Omental fat pad (tissue), 4 donors: ENCODE measurements around the gene PSME1. TPM values are rescaled to one million over a fixed set of nuclear protein-coding genes. Genes with fewer than 3 reads are reported as not detected.

ENCODE experiments used
- ATAC-seq: fragments of 150-250 bp; one replicate; pipeline ENCODE4 v1.9.1; 2016; ENCODE audit warnings: mild to moderate bottlenecking, moderate library complexity; ENCODE audit not compliant: low FRiP score
- DNase-seq: peaks from one replicate; pipeline ENCODE4 v3.0.0-alpha.2; 2019; ENCODE audit warnings: low spot score
- total RNA-seq, 4 donors: library from RNA; depleted of rRNA; stranded (reverse); fragments of >200 nt; gene quantifications; one replicate each; pipeline ENCODE4 v1.1.0, GENCODE V29; 2016
- TF ChIP-seq, protein P1 (sequence below), 3 donors: fragments of 450-650 bp; IDR thresholded peaks; one replicate each; pipeline ENCODE4 v1.5.1; 2016 to 2017; ENCODE audit warnings: antibody characterized with exemption in 3 of 3, mild to moderate bottlenecking in 3 of 3, moderate library complexity in 2 of 3

Gene PSME1
- total RNA-seq, 4 donors from 2014 or later, result 89.1 to 158 (median 96.8) TPM

DNA sequence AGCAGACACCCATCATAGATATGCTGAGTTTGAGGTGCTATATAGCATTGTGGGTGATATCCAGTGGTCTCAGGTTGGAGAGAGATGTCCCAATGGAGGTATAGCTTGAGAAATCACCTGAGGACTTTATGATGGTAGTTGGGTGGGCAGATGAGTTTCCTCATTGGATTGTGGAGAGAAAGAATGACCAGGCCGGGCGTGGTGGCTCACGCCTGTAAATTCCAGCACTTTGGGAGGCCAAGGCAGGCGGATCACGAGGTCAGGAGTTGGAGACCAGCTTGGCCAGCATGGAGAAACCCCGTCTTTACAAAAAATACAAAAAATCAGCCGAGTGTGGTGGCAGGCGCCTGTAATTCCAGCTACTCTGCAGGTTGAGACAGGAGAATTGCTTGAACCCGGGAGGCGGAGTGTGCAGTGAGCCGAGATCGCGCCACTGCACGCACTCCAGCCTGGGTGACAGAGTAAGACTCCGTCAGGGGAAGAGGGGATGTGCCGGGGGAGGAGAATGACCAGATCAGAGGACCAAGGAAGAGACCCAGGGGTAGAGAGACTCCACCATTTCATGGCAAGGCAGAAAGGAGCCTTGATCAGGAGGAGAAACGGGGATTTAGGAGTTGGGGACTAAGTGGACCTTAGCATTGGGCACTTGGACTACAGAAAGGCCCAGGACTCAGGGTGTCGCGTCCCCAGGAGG, 42.6 kb upstream of the PSME1 start:
- ATAC-seq (no peak), DNase-seq (no peak)
- TF ChIP-seq, protein P1, sequence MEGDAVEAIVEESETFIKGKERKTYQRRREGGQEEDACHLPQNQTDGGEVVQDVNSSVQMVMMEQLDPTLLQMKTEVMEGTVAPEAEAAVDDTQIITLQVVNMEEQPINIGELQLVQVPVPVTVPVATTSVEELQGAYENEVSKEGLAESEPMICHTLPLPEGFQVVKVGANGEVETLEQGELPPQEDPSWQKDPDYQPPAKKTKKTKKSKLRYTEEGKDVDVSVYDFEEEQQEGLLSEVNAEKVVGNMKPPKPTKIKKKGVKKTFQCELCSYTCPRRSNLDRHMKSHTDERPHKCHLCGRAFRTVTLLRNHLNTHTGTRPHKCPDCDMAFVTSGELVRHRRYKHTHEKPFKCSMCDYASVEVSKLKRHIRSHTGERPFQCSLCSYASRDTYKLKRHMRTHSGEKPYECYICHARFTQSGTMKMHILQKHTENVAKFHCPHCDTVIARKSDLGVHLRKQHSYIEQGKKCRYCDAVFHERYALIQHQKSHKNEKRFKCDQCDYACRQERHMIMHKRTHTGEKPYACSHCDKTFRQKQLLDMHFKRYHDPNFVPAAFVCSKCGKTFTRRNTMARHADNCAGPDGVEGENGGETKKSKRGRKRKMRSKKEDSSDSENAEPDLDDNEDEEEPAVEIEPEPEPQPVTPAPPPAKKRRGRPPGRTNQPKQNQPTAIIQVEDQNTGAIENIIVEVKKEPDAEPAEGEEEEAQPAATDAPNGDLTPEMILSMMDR (IDR thresholded peaks at IDR 0.05), result no peak

DNA sequence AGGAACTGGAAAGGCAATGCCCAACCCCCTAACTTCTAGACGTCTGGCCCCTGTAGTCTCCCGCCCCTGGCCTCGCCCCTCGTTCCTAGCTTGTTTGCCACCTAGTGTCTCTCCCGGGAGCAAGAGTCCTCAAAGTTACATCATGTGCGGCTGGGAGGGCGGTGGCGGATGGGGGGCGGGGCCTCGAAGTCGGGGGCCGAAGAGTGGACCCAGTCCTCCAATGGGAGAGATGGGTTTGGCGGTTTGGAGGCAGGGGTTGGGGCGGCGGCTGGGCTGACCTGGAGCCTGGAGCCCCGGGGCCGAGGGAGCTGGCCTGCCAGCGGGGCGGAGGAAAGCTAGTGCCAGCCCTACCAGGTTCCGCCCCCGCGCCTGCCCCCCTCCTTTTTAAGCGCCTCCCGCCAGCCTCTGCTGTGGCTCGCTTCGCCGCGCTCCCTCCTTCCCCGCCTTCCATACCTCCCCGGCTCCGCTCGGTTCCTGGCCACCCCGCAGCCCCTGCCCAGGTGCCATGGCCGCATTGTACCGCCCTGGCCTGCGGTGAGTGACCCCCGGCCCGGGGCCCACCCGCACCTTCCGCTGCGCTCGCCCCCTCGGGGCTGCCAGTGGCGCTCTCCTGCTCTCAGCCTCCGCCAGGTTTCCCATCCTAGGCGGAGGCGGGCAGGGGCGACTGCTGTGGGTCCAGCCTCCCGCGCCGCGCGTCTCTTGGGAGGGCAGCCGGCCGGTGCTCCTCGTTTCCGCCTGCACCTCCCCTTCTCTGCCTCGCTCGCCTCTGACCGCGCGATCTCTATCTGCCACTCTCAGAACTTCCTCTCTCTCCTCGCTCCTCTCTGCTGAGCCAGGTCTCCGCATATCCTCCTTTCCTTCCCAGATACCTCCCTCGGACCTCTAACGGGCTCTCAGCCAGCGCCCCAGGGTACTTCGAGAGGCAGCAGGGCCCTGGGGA, 41.8 kb upstream of the PSME1 start, which contains the start of gene PCK2:
PCK2 (plus strand) TSS at position 411 of the 940 bp plus-strand sequence; CDS start at position 506, 95 bp downstream.
- ATAC-seq (peak; percentile 92), DNase-seq (peak; percentile 68)
- TF ChIP-seq, protein P1 (IDR thresholded peaks at IDR 0.05), result no peak

DNA sequence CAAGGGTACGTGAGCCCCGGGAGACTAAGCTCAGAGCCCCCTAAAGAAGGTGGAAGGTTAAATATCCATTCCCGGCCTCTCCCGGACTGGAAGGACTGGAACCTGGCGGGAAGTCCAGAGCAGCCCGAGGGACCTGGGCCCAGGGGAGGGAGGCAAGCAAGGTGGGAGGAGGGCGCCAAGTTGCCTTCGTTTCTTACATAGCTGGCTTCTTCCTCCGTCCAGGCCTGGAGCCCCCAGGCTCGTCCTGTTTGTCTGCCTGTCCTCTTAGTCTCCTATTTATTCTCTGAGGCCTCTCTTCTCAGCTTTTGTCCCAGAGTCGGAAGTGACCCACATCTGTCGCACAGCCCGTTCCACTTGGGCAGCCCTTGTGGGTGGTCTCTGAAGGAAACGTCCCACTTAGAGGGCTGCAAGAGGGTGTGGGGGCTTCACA, 41.1 kb upstream of the PSME1 start:
- TF ChIP-seq, protein P1 (IDR thresholded peaks at IDR 0.05), result no peak
- ATAC-seq, result peak; percentile 6
- DNase-seq, result no peak

DNA sequence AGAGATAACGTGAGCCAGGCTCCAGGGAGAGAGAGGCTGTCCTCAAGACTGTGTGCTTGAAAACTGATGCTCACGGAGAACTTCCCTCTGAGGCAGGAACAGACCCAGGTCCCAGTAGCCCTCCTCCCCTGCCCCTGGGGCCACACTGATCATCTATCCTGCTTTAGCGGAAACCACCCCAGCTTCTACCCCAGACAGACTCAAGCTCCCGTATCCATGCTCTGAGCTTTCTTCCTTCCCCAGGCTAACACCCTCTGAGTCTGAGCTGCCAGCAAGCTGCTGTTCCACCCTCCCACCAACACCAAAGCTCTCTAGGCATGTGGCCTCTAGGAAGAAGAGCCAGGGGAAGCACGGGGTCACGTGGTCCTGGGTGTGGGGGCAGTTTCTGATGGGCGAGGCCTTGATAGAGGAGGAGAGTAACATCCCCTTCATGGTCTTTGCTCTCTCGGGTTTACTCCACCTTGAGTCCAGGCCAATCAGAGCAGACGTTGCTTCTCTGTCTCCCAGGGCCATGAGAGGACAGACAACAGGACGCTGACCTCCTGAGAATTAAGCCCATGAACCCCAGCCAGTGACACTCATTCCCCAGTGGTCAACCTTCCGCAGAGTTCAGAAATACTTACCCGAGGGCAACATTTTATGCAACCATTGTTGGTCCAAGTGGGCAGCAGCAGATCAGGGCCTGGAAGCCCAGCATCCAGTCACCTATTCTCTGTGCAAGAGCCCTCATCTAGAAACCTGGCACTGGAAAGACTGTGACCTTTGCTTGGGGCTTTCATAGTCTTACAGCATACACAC, 40.5 kb upstream of the PSME1 start:
- TF ChIP-seq, protein P1 (IDR thresholded peaks at IDR 0.05), result no peak
- DNase-seq, result no peak
- ATAC-seq, result no peak

DNA sequence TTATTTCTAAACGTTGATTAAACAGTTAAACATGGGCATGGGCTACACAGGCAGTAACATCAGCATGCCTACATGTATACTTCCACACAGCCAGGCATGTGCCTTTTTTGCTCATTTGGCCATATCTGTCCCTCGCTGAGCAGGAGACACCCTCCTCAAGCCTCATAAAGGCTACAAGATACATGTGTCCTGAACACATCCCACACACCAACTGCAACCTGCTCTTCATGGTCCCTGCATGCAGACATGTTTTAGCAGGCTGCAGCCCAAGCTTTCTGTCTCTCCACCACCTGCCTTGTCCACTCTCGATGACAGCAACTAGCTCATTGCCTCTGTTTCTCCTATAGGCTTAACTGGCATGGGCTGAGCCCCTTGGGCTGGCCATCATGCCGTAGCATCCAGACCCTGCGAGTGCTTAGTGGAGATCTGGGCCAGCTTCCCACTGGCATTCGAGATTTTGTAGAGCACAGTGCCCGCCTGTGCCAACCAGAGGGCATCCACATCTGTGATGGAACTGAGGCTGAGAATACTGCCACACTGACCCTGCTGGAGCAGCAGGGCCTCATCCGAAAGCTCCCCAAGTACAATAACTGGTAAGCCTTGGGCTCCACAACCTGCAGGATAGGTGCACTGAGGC, 39.3 kb upstream of the PSME1 start:
- ATAC-seq (no peak), DNase-seq (no peak)
- TF ChIP-seq, protein P1 (IDR thresholded peaks at IDR 0.05), result no peak

DNA sequence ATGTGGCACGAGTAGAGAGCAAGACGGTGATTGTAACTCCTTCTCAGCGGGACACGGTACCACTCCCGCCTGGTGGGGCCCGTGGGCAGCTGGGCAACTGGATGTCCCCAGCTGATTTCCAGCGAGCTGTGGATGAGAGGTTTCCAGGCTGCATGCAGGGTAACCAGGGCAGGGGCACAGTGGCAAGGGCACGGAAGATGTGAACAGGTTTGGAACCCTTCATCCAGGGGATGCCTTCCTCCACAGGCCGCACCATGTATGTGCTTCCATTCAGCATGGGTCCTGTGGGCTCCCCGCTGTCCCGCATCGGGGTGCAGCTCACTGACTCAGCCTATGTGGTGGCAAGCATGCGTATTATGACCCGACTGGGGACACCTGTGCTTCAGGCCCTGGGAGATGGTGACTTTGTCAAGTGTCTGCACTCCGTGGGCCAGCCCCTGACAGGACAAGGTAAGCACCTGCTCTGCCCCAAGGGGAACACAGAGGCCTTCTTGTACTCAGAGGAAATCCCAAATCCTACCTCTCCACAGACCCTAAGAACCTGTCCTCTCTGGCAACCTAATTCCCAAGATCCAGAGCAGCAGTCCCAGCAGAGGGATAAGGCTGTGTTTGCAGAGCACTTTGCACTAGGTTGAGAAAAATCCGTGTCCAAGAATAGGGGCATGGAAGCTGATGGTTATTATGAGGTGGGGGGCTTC, 37.6 kb upstream of the PSME1 start:
- no peak for DNase-seq
- ATAC-seq, result no peak
- TF ChIP-seq, protein P1 (IDR thresholded peaks at IDR 0.05), result no peak
